ENCODE data around the gene CMPK1. TPM values are rescaled to one million over a fixed set of nuclear protein-coding genes. Genes with fewer than 3 reads are reported as not detected.
A peak's percentile ranks its signal among the peaks of the same experiment; 100 is the strongest.
"Not testable (repeated sequence)": the region's sequence is repeated elsewhere in the genome, so short reads cannot be mapped to it uniquely, and the experiment has no call there.

CMPK1 gene
- 87.6 and 93.6 TPM in 2 replicates for total RNA-seq (2014; rRNA removed; shearing (Covaris generic))
- 58.9 and 68.8 TPM in 2 replicates for polyA plus RNA-seq (2014; cell fraction: nucleus; rRNA removed)

DNA sequence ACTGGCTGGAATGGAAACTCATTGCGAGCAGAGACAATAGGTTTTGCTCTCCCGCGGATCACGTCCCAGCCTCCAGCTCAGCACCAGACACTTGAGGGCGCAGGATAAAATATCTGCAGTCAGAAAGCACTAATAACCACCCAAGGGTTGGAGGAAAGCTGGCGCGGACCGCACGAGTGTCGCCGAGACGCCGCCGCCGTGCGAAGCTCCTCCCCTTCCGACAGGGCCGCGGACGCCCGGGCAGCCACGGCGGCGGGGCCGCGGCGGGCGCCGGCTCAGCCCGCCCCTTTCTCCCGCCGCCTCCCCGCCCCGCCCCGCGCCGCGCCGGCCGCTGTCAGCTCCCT lies at the start of gene CMPK1:
TSS of gene CMPK1 (plus strand) at position 213 of the 344 bp plus-strand sequence. CDS start 156 bp downstream, outside the sequence.
- DNase-seq (ENCODE audit: extremely low read depth, low read depth): peak; percentile 62

DNA sequence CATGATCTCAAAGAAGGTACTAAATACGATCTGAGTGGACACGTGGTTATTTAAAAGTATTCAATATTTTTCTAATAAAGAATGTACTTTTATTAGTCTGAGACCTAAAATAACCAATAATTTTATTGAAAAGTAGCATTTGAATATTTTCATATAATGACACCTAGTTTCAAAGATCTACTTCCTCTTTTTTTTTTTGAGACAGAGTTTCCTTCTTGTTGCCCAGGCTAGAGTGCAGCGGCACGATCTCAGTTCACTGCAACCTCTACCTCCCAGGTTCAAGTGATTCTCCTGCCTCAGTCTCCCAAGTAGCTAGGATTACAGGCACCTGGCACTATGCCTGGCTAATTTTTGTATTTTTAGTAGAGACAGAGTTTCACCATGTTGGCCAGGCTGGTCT lies 45.5 kb upstream of the CMPK1 start:
- not testable (repeated sequence) for DNase-seq (ENCODE audit: extremely low read depth, low read depth)

- DNase-seq (ENCODE audit: extremely low read depth, low read depth): not testable (repeated sequence)
Observed at GRCh38 chr1:47294863-47295262, 38.7 kb upstream of the CMPK1 start.

DNA sequence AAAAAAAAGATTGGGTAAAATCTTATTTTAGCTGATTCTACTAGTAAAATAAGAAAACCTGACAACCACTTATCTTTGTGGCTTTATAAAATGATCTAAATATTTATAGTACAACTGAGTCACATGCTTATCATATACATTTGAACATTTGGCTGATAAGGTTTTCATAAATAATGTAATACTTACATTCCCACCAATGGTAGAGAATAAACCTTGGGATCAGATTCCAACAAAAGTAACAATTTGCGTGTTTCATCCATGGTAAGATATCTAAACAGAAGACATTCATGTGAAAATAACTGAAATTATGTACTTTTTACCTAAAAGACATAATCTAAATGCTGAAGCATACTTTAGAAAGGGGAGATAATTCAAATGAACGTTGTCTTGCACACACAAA lies 38.0 kb upstream of the CMPK1 start:
- no peak for DNase-seq (ENCODE audit: extremely low read depth, low read depth)

GRCh38 chr1:47298025-47298699 lies 35.4 kb upstream of the CMPK1 start:
- DNase-seq (ENCODE audit: extremely low read depth, low read depth): no peak

- DNase-seq (ENCODE audit: extremely low read depth, low read depth): no peak
Observed at GRCh38 chr1:47302472-47302871, 31.1 kb upstream of the CMPK1 start.

DNA sequence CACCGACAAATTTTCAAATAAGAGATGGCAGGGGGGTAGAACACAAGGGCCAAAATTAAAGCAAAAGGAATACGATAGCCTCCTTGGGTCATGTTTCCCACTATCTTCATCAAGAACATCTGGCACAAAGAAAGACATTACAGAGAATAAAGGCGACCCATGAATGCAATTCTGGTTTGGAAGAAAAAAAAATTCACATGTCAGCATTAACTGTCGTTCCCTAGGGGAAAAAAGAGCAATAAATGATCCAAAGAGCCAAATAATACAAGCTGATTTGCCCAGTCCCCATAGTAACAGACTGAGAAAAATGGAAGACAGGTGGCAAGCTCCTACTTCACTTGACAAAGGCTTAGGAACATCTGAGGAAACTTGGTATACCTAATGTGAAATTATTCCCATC lies 24.2 kb upstream of the CMPK1 start:
- DNase-seq (ENCODE audit: extremely low read depth, low read depth): no peak

DNA sequence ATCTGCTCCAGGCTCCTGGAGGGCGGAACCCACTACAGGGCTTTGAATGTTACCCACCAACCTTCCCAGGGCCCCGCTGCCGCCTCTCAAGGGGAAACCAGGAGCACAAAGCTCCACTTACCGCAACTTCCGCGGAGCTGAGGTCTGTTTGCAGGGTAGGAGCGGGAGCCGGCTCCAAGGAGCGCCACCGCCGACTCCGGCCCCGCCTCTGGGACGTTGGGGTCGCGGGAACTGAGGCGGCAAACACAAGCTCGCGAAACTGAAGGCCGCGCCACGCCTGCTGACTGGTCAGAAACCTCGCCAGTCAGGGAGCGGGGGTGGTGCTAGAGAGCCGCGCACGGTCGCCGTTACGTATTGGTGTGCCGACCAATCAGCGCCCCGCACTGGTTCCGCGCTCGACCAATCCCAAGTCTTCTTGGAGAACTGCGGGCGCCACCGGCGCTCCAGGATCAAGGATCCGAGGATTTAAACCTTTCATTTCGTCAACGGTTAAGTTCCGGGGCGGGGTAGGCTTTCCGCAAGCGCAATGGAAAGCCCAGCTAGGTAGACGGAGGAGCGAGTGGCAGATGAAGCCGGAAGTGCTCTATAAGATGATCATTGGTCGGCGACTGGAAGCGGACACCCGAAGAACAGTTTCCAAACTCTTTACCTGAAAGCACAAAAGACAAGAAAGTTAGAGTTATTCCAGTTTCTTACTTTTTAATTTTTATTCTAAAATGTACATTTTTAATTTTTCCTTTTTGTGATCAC lies 19.5 kb upstream of the CMPK1 start, which contains the start of gene STIL:
TSS of gene STIL (minus strand) at position 233 of the 750 bp plus-strand sequence. CDS start 3,828 bp downstream, outside the sequence.
- DNase-seq (ENCODE audit: extremely low read depth, low read depth): peak; percentile 97

DNA sequence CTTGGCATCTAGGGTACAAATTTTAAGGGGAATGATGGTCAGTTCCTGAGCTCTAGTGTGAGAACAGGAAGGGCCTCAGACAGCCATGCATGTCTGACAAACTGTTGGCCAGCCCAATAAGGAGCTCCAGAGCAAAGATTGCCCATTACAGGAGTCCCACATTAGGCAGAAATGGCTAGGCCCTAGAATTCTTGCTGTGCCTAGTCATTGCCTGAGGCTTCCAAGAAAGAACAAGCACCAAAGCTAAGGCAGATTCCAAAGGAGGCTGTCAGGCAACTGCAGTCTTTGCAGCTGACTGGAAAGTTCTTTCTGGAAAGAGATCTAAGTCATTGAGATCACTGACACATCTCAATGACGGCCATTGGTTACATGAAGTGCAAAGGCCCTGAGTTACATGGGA lies 15.7 kb upstream of the CMPK1 start:
- no peak for DNase-seq (ENCODE audit: extremely low read depth, low read depth)

DNA sequence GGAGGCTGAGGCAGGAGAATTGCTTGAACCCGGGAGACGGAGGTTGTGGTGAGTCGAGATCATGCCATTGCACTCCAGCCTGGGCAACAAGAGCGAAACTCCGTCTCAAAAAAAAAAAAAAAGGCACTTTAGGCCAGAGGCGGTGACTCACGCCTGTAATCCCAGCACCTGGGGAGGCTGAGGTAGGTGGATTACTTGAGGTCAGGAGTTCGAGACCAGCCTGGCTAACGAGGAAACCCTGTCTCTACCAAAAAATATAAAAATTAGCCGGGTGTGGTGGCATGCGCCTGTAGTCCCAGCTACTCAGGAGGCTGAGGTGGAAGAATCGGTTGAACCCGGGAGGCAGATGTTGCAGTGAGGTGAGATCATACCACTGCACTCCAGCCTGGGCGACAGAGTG lies 13.6 kb upstream of the CMPK1 start:
- DNase-seq (ENCODE audit: extremely low read depth, low read depth): not testable (repeated sequence)

GRCh38 chr1:47323599-47324031 lies 10.0 kb upstream of the CMPK1 start:
- DNase-seq (ENCODE audit: extremely low read depth, low read depth): no peak

GRCh38 chr1:47324682-47325081 lies 8.9 kb upstream of the CMPK1 start:
- DNase-seq (ENCODE audit: extremely low read depth, low read depth): no peak

DNA sequence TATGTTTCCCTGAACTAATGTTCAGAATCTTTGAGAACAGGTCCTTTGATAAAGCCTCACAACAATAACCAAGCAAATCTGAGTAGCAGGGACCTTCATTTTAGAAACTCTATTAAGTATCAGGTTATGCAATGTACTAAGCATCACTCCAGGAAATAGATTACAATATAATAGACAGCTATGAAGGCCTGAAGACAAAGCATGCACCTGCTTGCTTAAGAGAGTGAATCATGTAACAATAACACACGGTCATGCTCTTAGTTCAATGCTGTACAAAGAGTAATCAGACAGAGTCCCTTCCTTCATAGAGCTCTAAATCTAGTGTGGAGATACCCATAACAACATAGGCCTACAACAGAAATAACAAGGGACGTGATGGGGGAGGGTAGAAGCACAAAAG lies 8.1 kb upstream of the CMPK1 start:
- DNase-seq (ENCODE audit: extremely low read depth, low read depth): no peak

DNA sequence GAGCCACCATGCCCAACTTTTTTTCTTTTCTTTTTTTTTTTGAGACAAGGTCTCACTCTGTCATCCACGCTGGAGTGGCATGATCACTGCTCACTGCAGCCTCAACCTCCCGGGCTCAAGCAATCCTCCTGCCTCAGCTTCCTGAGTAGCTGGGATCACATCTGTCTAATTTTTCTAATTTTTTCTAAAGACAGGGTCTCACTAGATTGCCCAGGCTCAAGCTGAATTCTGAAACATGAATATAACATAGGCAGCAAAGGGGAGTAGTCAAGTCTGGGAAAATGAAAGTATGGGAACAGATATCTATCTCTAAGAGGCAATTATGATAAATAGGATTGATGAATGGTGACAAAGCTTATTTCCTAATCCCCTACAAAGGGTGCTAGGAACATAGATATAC lies 7.3 kb upstream of the CMPK1 start:
- DNase-seq (ENCODE audit: extremely low read depth, low read depth): no peak

- no peak for DNase-seq (ENCODE audit: extremely low read depth, low read depth)
Observed at GRCh38 chr1:47328992-47329391, 4.6 kb upstream of the CMPK1 start.

- DNase-seq (ENCODE audit: extremely low read depth, low read depth): no peak
Observed at GRCh38 chr1:47330212-47330611, 3.4 kb upstream of the CMPK1 start.

GRCh38 chr1:47331875-47332274 lies 1.7 kb upstream of the CMPK1 start:
- DNase-seq (ENCODE audit: extremely low read depth, low read depth): no peak

GRCh38 chr1:47332779-47333577 lies 612 bp upstream of the CMPK1 start:
- DNase-seq (ENCODE audit: extremely low read depth, low read depth): no peak

DNA sequence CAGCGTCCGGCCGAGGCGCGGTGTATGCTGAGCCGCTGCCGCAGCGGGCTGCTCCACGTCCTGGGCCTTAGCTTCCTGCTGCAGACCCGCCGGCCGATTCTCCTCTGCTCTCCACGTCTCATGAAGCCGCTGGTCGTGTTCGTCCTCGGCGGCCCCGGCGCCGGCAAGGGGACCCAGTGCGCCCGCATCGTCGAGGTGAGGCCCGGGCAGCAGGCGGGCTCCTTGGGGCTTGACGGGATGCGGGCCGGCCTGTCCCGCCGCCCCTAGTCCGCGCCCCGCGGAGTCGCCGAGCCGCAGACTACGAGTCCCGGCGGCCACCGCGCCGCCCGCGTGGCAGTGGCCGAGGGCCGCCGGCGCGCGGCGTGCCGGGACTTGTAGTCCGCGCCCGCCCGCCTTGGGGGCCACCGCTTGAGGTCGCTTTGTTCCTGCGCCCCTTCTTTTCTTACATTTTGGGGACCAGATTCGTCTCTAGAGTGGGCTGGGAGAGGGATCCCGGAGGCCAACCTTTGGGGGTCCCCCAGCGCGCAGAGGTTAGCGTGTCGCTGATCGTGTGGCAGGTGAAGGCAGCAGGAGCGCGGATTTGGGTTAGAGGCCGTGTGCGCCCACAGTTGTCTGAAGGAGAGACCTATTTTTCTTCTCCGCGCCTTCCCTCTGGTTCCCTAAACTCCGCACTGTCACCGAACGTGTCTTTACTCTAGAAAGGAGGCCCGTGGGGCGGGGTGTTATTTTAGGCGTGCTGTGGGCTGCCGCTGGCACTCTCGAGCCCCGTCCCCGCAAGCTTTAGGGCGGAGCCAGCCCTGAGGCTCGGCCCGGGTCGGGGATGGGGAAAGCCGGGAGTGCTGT lies 553 bp downstream of the CMPK1 start:
- peak; percentile 47 for DNase-seq (ENCODE audit: extremely low read depth, low read depth)

- no peak for DNase-seq (ENCODE audit: extremely low read depth, low read depth)
Observed at GRCh38 chr1:47334765-47335435, 1.3 kb downstream of the CMPK1 start.

All from NCI-H460 (cell line).